ENCODE data around the gene PDE4B.

Gene PDE4B

DNA sequence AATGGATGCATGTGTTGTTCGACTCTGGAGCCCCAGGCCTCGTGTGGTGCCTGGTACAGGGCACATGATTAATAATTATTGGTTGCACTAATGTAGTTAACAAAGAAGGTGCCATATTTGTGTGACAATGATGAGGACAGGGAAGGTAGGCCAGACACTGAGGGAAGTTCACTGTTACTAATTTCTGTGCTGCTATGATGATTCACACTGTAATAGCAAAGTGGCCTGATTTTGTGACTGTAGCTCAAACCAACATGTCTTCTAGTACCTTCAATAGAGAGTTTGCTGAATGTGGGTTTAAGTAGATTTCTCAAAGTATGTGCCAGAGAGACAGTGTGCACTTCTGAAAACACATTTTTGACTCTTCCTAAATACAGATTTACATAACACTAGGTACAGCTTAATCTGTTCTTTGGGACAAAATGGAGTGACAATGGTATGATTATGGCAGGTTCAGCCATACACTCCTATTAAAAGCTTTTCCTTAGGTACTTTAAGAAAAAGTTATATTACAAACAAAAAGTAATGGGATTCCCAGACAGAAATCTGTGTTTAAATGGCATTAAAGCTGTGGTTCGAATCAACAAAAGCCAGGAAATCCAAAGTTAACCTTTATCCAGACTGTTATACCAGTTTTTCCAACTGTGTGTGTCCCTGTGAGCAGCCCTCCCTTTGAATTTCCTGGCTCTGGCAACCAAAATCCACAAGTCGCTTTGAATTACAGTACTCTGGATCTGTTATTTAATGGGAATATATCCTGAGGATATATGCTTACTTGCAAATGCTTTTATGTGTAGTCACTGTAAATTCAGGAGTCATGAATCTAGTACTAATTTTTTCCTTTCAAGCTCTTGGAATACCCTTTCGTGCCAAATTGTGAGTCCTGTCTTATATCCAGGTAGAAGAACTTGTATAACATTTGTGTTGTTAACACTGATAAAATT is 464.2 kb downstream of the PDE4B start:
- H3K9me3 ChIP-seq (ENCODE audit: control insufficient read depth, low read length), result no peaks in the 10 kb centered on the region
- WGBS, 2 experiments, result 96% methylated on average over 4 to 5 of the region's 5 CpGs
- no peaks in the 10 kb centered on the region for H3K36me3 ChIP-seq (ENCODE audit: control insufficient read depth, insufficient read depth, low read length)
- no peaks in the 10 kb centered on the region for H3K4me1 ChIP-seq (ENCODE audit: control insufficient read depth, insufficient read depth, low read length)
- H3K27me3 ChIP-seq (ENCODE audit: control insufficient read depth, insufficient read depth, low read length, poor library complexity, severe bottlenecking), result no peaks in the 10 kb centered on the region
- H3K4me3 ChIP-seq (ENCODE audit: insufficient read depth, low read depth, low read length), result no peak overlapping the region
- no peak overlapping the region for H3K27ac ChIP-seq (ENCODE audit: insufficient read depth, low read depth, low read length, poor library complexity, severe bottlenecking)

DNA sequence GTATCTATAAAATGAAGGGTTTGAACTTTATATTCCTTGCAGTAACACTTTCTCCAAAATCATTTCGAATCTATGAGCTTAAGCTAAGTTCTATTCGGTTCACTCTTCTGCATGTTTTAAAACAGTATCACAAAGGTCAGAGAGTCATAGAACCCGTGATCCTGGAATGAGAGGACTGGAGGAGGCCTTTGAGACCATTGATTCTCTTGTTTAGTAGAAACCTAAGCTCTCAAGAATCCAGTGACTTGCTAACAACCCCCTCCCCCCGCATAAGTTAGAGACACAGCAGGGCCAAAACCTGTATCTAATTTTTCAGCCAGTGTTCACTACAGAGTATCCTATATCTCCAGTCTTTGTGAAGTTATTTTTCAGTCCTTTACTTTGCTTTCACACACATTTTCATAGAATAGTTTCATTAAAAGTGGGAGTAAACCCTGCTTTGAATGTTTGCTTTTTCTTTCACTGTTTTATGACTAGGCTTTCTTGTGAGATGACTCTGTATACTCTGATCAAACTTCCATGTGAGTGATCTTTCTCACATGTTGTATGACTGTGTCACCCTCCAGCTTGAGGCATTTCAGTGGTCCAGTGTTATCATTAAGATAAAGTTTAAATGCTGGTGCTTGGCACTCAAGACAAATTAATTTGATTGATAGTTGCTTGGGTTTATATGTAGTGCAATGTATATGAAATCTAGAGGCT is 465.9 kb downstream of the PDE4B start:
- 40 to 48% methylated on average over 4 of the region's 4 CpGs for WGBS, 2 experiments
- no peaks in the 10 kb centered on the region for H3K9me3 ChIP-seq (ENCODE audit: control insufficient read depth, low read length)
- no peaks in the 10 kb centered on the region for H3K27me3 ChIP-seq (ENCODE audit: control insufficient read depth, insufficient read depth, low read length, poor library complexity, severe bottlenecking)
- H3K36me3 ChIP-seq (ENCODE audit: control insufficient read depth, insufficient read depth, low read length), result no peaks in the 10 kb centered on the region
- H3K4me1 ChIP-seq (ENCODE audit: control insufficient read depth, insufficient read depth, low read length), result no peaks in the 10 kb centered on the region
- no peak overlapping the region for H3K27ac ChIP-seq (ENCODE audit: insufficient read depth, low read depth, low read length, poor library complexity, severe bottlenecking)
- H3K4me3 ChIP-seq (ENCODE audit: insufficient read depth, low read depth, low read length), result no peak overlapping the region

DNA sequence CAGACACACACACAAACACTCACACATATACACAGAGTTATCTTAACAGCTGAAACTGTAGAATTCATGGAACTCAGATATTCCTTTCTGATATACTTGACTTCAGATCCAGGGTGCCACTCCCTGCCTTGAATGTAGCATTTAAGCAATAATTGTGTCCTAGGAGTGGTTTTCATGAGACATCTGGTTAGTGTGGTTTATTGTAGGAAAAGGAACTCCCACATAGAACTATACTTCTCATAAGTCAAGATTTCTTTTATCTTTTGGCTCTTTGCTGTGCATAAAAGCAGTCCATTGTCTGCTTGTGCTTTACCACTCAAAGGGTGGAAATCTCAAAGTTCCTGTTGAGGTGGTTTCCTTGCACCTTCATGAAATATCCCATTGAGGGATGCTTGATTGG is 468.7 kb downstream of the PDE4B start:
- Histone ChIP-seq H3K9me3 (ENCODE audit: control insufficient read depth, low read length) (no peaks in the 10 kb centered on the region), H3K4me3 (ENCODE audit: insufficient read depth, low read depth, low read length) (no peak overlapping the region), H3K36me3 (ENCODE audit: control insufficient read depth, insufficient read depth, low read length) (no peaks in the 10 kb centered on the region), H3K27ac (ENCODE audit: insufficient read depth, low read depth, low read length, poor library complexity, severe bottlenecking) (no peak overlapping the region), H3K4me1 (ENCODE audit: control insufficient read depth, insufficient read depth, low read length) (no peaks in the 10 kb centered on the region), H3K27me3 (ENCODE audit: control insufficient read depth, insufficient read depth, low read length, poor library complexity, severe bottlenecking) (no peaks in the 10 kb centered on the region)

DNA sequence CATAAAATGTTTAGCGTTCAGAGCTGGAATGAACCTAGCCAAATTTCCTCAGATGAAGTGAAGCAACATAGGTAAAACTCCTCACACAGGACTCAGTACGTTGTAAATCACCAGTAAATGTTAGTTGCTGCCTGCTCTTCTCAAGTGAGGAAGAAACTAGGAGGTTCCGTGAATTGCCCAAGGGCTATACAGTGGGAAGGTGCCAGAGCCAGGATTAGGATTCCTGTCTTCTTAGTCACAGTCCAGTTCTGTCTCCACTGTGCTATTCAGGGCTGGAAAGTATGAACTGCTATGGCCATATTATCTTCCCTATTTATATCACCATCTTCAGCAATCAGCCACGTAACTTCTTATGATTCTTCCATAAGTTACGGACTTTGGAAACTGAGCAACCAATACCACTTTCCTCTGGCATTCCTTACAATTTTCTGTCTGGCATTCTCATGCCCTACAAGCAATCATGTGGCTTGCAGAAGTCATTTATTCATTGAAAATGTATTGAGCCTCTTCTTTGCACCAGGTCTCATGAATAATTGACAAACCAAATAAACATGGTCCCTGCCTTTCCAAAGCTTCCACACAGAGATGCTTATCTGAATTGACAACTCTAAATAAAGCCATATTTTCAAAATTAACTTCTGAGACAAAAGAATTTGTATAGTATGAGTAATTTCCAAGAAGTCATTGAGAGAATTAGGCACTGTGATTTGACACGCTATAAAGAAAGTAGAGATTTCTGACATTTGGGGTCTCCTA is 469.7 kb downstream of the PDE4B start:
- no peaks in the 10 kb centered on the region for H3K4me1 ChIP-seq (ENCODE audit: control insufficient read depth, insufficient read depth, low read length)

DNA sequence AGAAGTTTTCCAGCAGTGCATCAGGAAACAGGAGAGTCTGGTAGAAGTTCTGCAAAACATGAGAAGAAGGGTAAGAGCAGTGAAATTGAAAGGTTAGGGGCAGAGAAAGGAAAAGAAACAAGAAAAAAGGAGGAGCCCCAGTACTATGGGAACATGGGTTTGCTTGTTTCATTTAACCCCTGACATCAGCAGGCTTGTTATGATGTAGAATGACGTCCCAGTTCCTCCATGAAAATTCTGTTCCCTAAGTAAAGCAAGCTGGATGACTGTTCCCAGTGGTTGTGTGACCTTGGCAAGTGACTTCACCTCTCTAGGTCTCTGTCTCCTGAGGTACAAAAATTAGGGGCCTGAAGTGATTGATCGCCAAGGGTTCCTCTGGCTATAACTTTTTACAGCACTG is 472.6 kb downstream of the PDE4B start:
- Histone ChIP-seq H3K27ac (ENCODE audit: insufficient read depth, low read depth, low read length, poor library complexity, severe bottlenecking) (no peak overlapping the region), H3K4me3 (ENCODE audit: insufficient read depth, low read depth, low read length) (no peak overlapping the region), H3K4me1 (ENCODE audit: control insufficient read depth, insufficient read depth, low read length) (no peaks in the 10 kb centered on the region), H3K36me3 (ENCODE audit: control insufficient read depth, insufficient read depth, low read length) (no peaks in the 10 kb centered on the region), H3K27me3 (ENCODE audit: control insufficient read depth, insufficient read depth, low read length, poor library complexity, severe bottlenecking) (no peaks in the 10 kb centered on the region), H3K9me3 (ENCODE audit: control insufficient read depth, low read length) (no peaks in the 10 kb centered on the region)
- 91 to 94% methylated on average over 2 of the region's 2 CpGs for WGBS, 2 experiments

More for the DNA sequence above, 469.7 kb downstream of the PDE4B start:
- 89 to 93% methylated on average over 6 of the region's 6 CpGs for WGBS, 2 experiments
- no peaks in the 10 kb centered on the region for H3K36me3 ChIP-seq (ENCODE audit: control insufficient read depth, insufficient read depth, low read length)
- no peaks in the 10 kb centered on the region for H3K9me3 ChIP-seq (ENCODE audit: control insufficient read depth, low read length)
- H3K4me3 ChIP-seq (ENCODE audit: insufficient read depth, low read depth, low read length), result no peak overlapping the region
- no peaks in the 10 kb centered on the region for H3K27me3 ChIP-seq (ENCODE audit: control insufficient read depth, insufficient read depth, low read length, poor library complexity, severe bottlenecking)
- H3K27ac ChIP-seq (ENCODE audit: insufficient read depth, low read depth, low read length, poor library complexity, severe bottlenecking), result no peak overlapping the region

DNA sequence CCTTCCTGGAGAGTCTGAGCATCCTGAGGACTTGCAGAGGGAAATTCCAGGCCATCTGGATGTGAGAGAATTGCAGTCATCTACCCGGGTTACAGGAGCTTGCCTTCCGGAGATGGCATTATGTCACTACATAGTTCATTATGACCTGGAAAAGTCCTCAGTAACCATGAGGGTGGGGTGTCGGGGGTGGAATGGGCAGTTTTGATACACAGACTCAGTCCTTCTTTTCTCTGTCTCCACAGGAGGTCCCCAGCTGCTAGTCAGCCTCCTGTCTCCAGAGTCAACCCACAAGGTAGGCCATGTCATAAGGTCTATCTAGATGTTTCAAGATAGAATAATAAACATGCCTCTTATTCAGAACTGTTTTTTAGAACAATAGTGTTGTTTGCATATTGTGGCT is 473.1 kb downstream of the PDE4B start:
- 86 to 88% methylated on average over 3 of the region's 3 CpGs for WGBS, 2 experiments
- Histone ChIP-seq H3K4me1 (ENCODE audit: control insufficient read depth, insufficient read depth, low read length) (no peaks in the 10 kb centered on the region), H3K9me3 (ENCODE audit: control insufficient read depth, low read length) (no peaks in the 10 kb centered on the region)

DNA sequence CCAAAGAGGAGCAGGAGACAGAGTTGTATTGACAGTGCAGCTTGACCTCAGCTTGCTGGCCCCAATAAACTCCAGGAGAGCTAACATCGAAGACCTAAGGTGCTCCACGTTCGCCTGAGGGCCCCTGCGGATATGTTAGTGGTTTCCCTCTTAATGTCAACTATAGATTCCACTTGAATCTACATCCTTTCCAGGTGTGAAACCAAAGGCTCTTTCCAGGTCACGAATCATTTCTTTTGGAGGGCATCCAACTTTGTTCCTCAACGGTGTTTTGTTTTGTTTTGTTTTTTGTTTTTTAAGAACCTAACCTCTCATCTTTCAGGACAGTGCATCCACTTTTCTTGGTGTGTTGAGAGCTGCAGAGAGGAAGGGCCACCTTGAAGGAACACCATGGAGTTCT is 473.7 kb downstream of the PDE4B start:
- H3K27me3 ChIP-seq (ENCODE audit: control insufficient read depth, insufficient read depth, low read length, poor library complexity, severe bottlenecking), result no peaks in the 10 kb centered on the region
- WGBS, 2 experiments, result 86 to 88% methylated on average over 6 of the region's 6 CpGs
- H3K4me3 ChIP-seq (ENCODE audit: insufficient read depth, low read depth, low read length), result no peak overlapping the region
- no peak overlapping the region for H3K27ac ChIP-seq (ENCODE audit: insufficient read depth, low read depth, low read length, poor library complexity, severe bottlenecking)
- no peaks in the 10 kb centered on the region for H3K36me3 ChIP-seq (ENCODE audit: control insufficient read depth, insufficient read depth, low read length)
- H3K9me3 ChIP-seq (ENCODE audit: control insufficient read depth, low read length), result no peaks in the 10 kb centered on the region
- H3K4me1 ChIP-seq (ENCODE audit: control insufficient read depth, insufficient read depth, low read length), result peaks cover 3% of the 10 kb centered on the region

More for the DNA sequence above, 473.1 kb downstream of the PDE4B start:
- H3K27me3 ChIP-seq (ENCODE audit: control insufficient read depth, insufficient read depth, low read length, poor library complexity, severe bottlenecking), result no peaks in the 10 kb centered on the region
- no peaks in the 10 kb centered on the region for H3K36me3 ChIP-seq (ENCODE audit: control insufficient read depth, insufficient read depth, low read length)
- no peak overlapping the region for H3K4me3 ChIP-seq (ENCODE audit: insufficient read depth, low read depth, low read length)
- H3K27ac ChIP-seq (ENCODE audit: insufficient read depth, low read depth, low read length, poor library complexity, severe bottlenecking), result no peak overlapping the region

DNA sequence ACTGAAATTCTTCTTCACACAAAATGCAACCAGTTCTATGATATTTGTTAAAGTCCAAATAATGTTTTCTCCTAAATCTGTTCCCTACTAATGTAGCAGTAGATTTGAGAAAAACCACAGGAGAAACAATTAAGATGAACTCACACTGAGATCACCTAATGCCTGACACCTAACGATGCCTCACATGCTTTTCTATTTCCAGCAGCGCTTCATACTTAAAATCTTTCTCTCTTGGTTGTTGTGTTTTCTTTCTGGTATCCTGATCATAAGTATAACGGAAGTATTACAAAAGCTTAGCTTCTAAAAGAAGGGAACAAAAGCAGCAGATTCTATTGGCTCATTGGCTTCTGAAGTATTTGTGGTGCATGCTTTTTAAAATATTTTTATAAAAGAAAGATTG is 474.1 kb downstream of the PDE4B start:
- no peaks in the 10 kb centered on the region for H3K9me3 ChIP-seq (ENCODE audit: control insufficient read depth, low read length)
- 97 to 100% methylated on average over 1 to 3 of the region's 3 CpGs for WGBS, 2 experiments
- H3K4me1 ChIP-seq (ENCODE audit: control insufficient read depth, insufficient read depth, low read length), result peaks cover 7% of the 10 kb centered on the region
- no peaks in the 10 kb centered on the region for H3K27me3 ChIP-seq (ENCODE audit: control insufficient read depth, insufficient read depth, low read length, poor library complexity, severe bottlenecking)
- H3K4me3 ChIP-seq (ENCODE audit: insufficient read depth, low read depth, low read length), result no peak overlapping the region
- H3K27ac ChIP-seq (ENCODE audit: insufficient read depth, low read depth, low read length, poor library complexity, severe bottlenecking), result no peak overlapping the region
- H3K36me3 ChIP-seq (ENCODE audit: control insufficient read depth, insufficient read depth, low read length), result no peaks in the 10 kb centered on the region

DNA sequence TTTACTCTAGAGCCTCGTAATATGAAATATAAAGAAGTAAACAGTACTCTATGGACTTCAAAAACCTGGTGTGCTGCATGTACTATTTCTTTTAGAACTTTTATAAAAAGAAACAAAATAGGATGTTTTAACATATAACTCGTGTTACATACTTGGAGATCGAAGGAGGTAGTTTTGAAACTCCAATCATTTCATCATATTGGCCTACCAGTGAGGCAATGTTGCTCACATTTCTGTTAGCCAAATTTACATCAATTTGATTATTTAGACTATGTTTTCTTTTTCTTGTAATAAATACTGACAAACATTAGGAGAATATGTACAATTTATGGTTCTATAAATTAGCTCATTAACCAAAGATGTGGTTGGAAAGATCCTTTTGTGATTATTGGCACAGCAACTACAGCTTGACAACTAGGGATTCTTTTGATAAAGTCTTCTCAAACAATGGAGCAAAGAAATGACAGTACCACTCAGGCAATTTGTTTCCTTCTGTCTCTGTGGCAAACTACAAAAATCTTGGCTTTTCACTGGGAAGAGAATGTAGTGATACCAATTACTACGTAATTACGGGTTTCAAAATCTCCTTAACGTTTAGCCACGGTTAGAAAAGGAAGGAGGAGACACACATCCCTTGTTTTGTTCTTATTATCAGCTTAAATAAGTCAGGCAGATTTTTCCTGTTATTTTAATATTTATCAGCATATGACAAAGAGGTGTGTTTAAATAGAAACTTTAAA is 474.7 kb downstream of the PDE4B start:
- no peak overlapping the region for H3K27ac ChIP-seq (ENCODE audit: insufficient read depth, low read depth, low read length, poor library complexity, severe bottlenecking)
- no peaks in the 10 kb centered on the region for H3K36me3 ChIP-seq (ENCODE audit: control insufficient read depth, insufficient read depth, low read length)
- H3K4me1 ChIP-seq (ENCODE audit: control insufficient read depth, insufficient read depth, low read length), result peaks cover 9% of the 10 kb centered on the region
- no peak overlapping the region for H3K4me3 ChIP-seq (ENCODE audit: insufficient read depth, low read depth, low read length)
- H3K9me3 ChIP-seq (ENCODE audit: control insufficient read depth, low read length), result no peaks in the 10 kb centered on the region
- no peaks in the 10 kb centered on the region for H3K27me3 ChIP-seq (ENCODE audit: control insufficient read depth, insufficient read depth, low read length, poor library complexity, severe bottlenecking)
- WGBS, 2 experiments, result 91 to 100% methylated on average over 2 to 7 of the region's 7 CpGs
